DND-41 (cell line): Measurements from ENCODE around the gene CNKSR2.

Experiments
- CTCF ChIP-seq: IDR thresholded peaks from 2 replicates; pipeline ENCODE4 v1.5.1; 2012; ENCODE audit warnings: borderline replicate concordance, low read length, moderate library complexity, mild to moderate bottlenecking; ENCODE audit not compliant: poor library complexity, severe bottlenecking; ENCODE audit errors: extremely low read depth
- EZH2 ChIP-seq: IDR thresholded peaks from 3 replicates; pipeline ENCODE4 v1.6.1; 2012; ENCODE audit warnings: borderline replicate concordance, low read depth, mild to moderate bottlenecking, moderate library complexity, low read length, inconsistent platforms; ENCODE audit not compliant: severe bottlenecking

GRCh38 chrX:21620234-21620633 is 246.0 kb downstream of the CNKSR2 start:
- TF ChIP-seq CTCF (no peak), EZH2 (no peak)
